ENCODE results near the gene PAK5. TPM values are rescaled to one million over a fixed set of nuclear protein-coding genes. Genes with fewer than 3 reads are reported as not detected.

PAK5 gene
- total and polyA plus RNA-seq, 2 donors, result 0.19 to 0.75 TPM

- H3K27me3 ChIP-seq (ENCODE audit: control insufficient read depth in 2 of 2, insufficient read depth in 1 of 2, low read length in 1 of 2), result no peaks in the 10 kb centered on the region
- H3K36me3 ChIP-seq (ENCODE audit: control insufficient read depth in 2 of 2, insufficient read depth in 2 of 2, low read length in 1 of 2), result no peaks in the 10 kb centered on the region
- no peak overlapping the region for H3K4me3 ChIP-seq (ENCODE audit: low read length in 2 of 2)
- 73% methylated on average over 1 of the region's 1 CpG for WGBS
- no peak for DNase-seq (ENCODE audit: low read depth in 6 of 9, low spot score in 9 of 9)
- H3K4me1 ChIP-seq (ENCODE audit: control insufficient read depth in 2 of 2, insufficient read depth in 2 of 2, low read length in 2 of 2), result no peaks in the 10 kb centered on the region
- no peak overlapping the region for H3K27ac ChIP-seq (ENCODE audit: low read depth in 1 of 2, low read length in 1 of 2)
- no peaks in the 10 kb centered on the region for H3K9me3 ChIP-seq (ENCODE audit: control insufficient read depth in 2 of 2, insufficient read depth in 1 of 2, low read length in 1 of 2)
Observed at GRCh38 chr20:9758752-9759151, 80.1 kb downstream of the PAK5 start.

GRCh38 chr20:9756660-9757059 is 82.2 kb downstream of the PAK5 start:
- H3K4me1 ChIP-seq (ENCODE audit: control insufficient read depth in 2 of 2, insufficient read depth in 2 of 2, low read length in 2 of 2), result no peaks in the 10 kb centered on the region
- DNase-seq (ENCODE audit: low read depth in 6 of 9, low spot score in 9 of 9), result no peak
- no peaks in the 10 kb centered on the region for H3K36me3 ChIP-seq (ENCODE audit: control insufficient read depth in 2 of 2, insufficient read depth in 2 of 2, low read length in 1 of 2)
- H3K27ac ChIP-seq (ENCODE audit: low read depth in 1 of 2, low read length in 1 of 2), result no peak overlapping the region
- WGBS, result 94% methylated on average over 3 of the region's 3 CpGs
- no peaks in the 10 kb centered on the region for H3K9me3 ChIP-seq (ENCODE audit: control insufficient read depth in 2 of 2, insufficient read depth in 1 of 2, low read length in 1 of 2)
- no peak overlapping the region for H3K4me3 ChIP-seq (ENCODE audit: low read length in 2 of 2)
- no peaks in the 10 kb centered on the region for H3K27me3 ChIP-seq (ENCODE audit: control insufficient read depth in 2 of 2, insufficient read depth in 1 of 2, low read length in 1 of 2)

GRCh38 chr20:9755301-9755700 is 83.6 kb downstream of the PAK5 start:
- Histone ChIP-seq H3K9me3 (ENCODE audit: control insufficient read depth in 2 of 2, insufficient read depth in 1 of 2, low read length in 1 of 2) (no peaks in the 10 kb centered on the region), H3K36me3 (ENCODE audit: control insufficient read depth in 2 of 2, insufficient read depth in 2 of 2, low read length in 1 of 2) (no peaks in the 10 kb centered on the region), H3K4me3 (ENCODE audit: low read length in 2 of 2) (no peak overlapping the region), H3K27me3 (ENCODE audit: control insufficient read depth in 2 of 2, insufficient read depth in 1 of 2, low read length in 1 of 2) (no peaks in the 10 kb centered on the region), H3K4me1 (ENCODE audit: control insufficient read depth in 2 of 2, insufficient read depth in 2 of 2, low read length in 2 of 2) (no peaks in the 10 kb centered on the region), H3K27ac (ENCODE audit: low read depth in 1 of 2, low read length in 1 of 2) (no peak overlapping the region)
- no peak for DNase-seq (ENCODE audit: low read depth in 6 of 9, low spot score in 9 of 9)
- WGBS, result 77% methylated on average over 1 of the region's 1 CpG

- no peaks in the 10 kb centered on the region for H3K9me3 ChIP-seq (ENCODE audit: control insufficient read depth in 2 of 2, insufficient read depth in 1 of 2, low read length in 1 of 2)
- no peak for DNase-seq (ENCODE audit: low read depth in 6 of 9, low spot score in 9 of 9)
- H3K27me3 ChIP-seq (ENCODE audit: control insufficient read depth in 2 of 2, insufficient read depth in 1 of 2, low read length in 1 of 2), result no peaks in the 10 kb centered on the region
- H3K4me3 ChIP-seq (ENCODE audit: low read length in 2 of 2), result no peak overlapping the region
- no peaks in the 10 kb centered on the region for H3K36me3 ChIP-seq (ENCODE audit: control insufficient read depth in 2 of 2, insufficient read depth in 2 of 2, low read length in 1 of 2)
- no peaks in the 10 kb centered on the region for H3K4me1 ChIP-seq (ENCODE audit: control insufficient read depth in 2 of 2, insufficient read depth in 2 of 2, low read length in 2 of 2)
- H3K27ac ChIP-seq (ENCODE audit: low read depth in 1 of 2, low read length in 1 of 2), result no peak overlapping the region
Observed at GRCh38 chr20:9744551-9744950, 94.3 kb downstream of the PAK5 start.

GRCh38 chr20:9743871-9744270 is 95.0 kb downstream of the PAK5 start:
- Histone ChIP-seq H3K9me3 (ENCODE audit: control insufficient read depth in 2 of 2, insufficient read depth in 1 of 2, low read length in 1 of 2) (no peaks in the 10 kb centered on the region), H3K27ac (ENCODE audit: low read depth in 1 of 2, low read length in 1 of 2) (no peak overlapping the region), H3K36me3 (ENCODE audit: control insufficient read depth in 2 of 2, insufficient read depth in 2 of 2, low read length in 1 of 2) (no peaks in the 10 kb centered on the region), H3K4me1 (ENCODE audit: control insufficient read depth in 2 of 2, insufficient read depth in 2 of 2, low read length in 2 of 2) (no peaks in the 10 kb centered on the region), H3K4me3 (ENCODE audit: low read length in 2 of 2) (no peak overlapping the region), H3K27me3 (ENCODE audit: control insufficient read depth in 2 of 2, insufficient read depth in 1 of 2, low read length in 1 of 2) (no peaks in the 10 kb centered on the region)
- no peak for DNase-seq (ENCODE audit: low read depth in 6 of 9, low spot score in 9 of 9)

- DNase-seq (ENCODE audit: low read depth in 6 of 9, low spot score in 9 of 9), result no peak
- WGBS, result 93% methylated on average over 5 of the region's 5 CpGs
- no peaks in the 10 kb centered on the region for H3K36me3 ChIP-seq (ENCODE audit: control insufficient read depth in 2 of 2, insufficient read depth in 2 of 2, low read length in 1 of 2)
- no peaks in the 10 kb centered on the region for H3K9me3 ChIP-seq (ENCODE audit: control insufficient read depth in 2 of 2, insufficient read depth in 1 of 2, low read length in 1 of 2)
- no peaks in the 10 kb centered on the region for H3K27me3 ChIP-seq (ENCODE audit: control insufficient read depth in 2 of 2, insufficient read depth in 1 of 2, low read length in 1 of 2)
- no peak overlapping the region for H3K27ac ChIP-seq (ENCODE audit: low read depth in 1 of 2, low read length in 1 of 2)
- no peaks in the 10 kb centered on the region for H3K4me1 ChIP-seq (ENCODE audit: control insufficient read depth in 2 of 2, insufficient read depth in 2 of 2, low read length in 2 of 2)
- H3K4me3 ChIP-seq (ENCODE audit: low read length in 2 of 2), result no peak overlapping the region
Observed at GRCh38 chr20:9742821-9743220, 96.1 kb downstream of the PAK5 start.

GRCh38 chr20:9741996-9742395 is 96.9 kb downstream of the PAK5 start:
- H3K27ac ChIP-seq (ENCODE audit: low read depth in 1 of 2, low read length in 1 of 2), result no peak overlapping the region
- DNase-seq (ENCODE audit: low read depth in 6 of 9, low spot score in 9 of 9), result no peak
- H3K4me3 ChIP-seq (ENCODE audit: low read length in 2 of 2), result no peak overlapping the region
- WGBS, result 80% methylated on average over 3 of the region's 3 CpGs
- no peaks in the 10 kb centered on the region for H3K9me3 ChIP-seq (ENCODE audit: control insufficient read depth in 2 of 2, insufficient read depth in 1 of 2, low read length in 1 of 2)
- H3K36me3 ChIP-seq (ENCODE audit: control insufficient read depth in 2 of 2, insufficient read depth in 2 of 2, low read length in 1 of 2), result no peaks in the 10 kb centered on the region
- no peaks in the 10 kb centered on the region for H3K27me3 ChIP-seq (ENCODE audit: control insufficient read depth in 2 of 2, insufficient read depth in 1 of 2, low read length in 1 of 2)
- no peaks in the 10 kb centered on the region for H3K4me1 ChIP-seq (ENCODE audit: control insufficient read depth in 2 of 2, insufficient read depth in 2 of 2, low read length in 2 of 2)

- Histone ChIP-seq H3K4me3 (ENCODE audit: low read length in 2 of 2) (no peak overlapping the region), H3K36me3 (ENCODE audit: control insufficient read depth in 2 of 2, insufficient read depth in 2 of 2, low read length in 1 of 2) (no peaks in the 10 kb centered on the region), H3K9me3 (ENCODE audit: control insufficient read depth in 2 of 2, insufficient read depth in 1 of 2, low read length in 1 of 2) (no peaks in the 10 kb centered on the region), H3K27ac (ENCODE audit: low read depth in 1 of 2, low read length in 1 of 2) (no peak overlapping the region), H3K27me3 (ENCODE audit: control insufficient read depth in 2 of 2, insufficient read depth in 1 of 2, low read length in 1 of 2) (no peaks in the 10 kb centered on the region), H3K4me1 (ENCODE audit: control insufficient read depth in 2 of 2, insufficient read depth in 2 of 2, low read length in 2 of 2) (no peaks in the 10 kb centered on the region)
- 86% methylated on average over 5 of the region's 5 CpGs for WGBS
- DNase-seq (ENCODE audit: low read depth in 6 of 9, low spot score in 9 of 9), result no peak
Observed at GRCh38 chr20:9740486-9740885, 98.4 kb downstream of the PAK5 start.

- Histone ChIP-seq H3K4me1 (ENCODE audit: control insufficient read depth in 2 of 2, insufficient read depth in 2 of 2, low read length in 2 of 2) (no peaks in the 10 kb centered on the region), H3K4me3 (ENCODE audit: low read length in 2 of 2) (no peak overlapping the region), H3K27me3 (ENCODE audit: control insufficient read depth in 2 of 2, insufficient read depth in 1 of 2, low read length in 1 of 2) (no peaks in the 10 kb centered on the region), H3K36me3 (ENCODE audit: control insufficient read depth in 2 of 2, insufficient read depth in 2 of 2, low read length in 1 of 2) (no peaks in the 10 kb centered on the region), H3K27ac (ENCODE audit: low read depth in 1 of 2, low read length in 1 of 2) (no peak overlapping the region), H3K9me3 (ENCODE audit: control insufficient read depth in 2 of 2, insufficient read depth in 1 of 2, low read length in 1 of 2) (no peaks in the 10 kb centered on the region)
- no peak for DNase-seq (ENCODE audit: low read depth in 6 of 9, low spot score in 9 of 9)
- 92% methylated on average over 4 of the region's 4 CpGs for WGBS
Observed at GRCh38 chr20:9739991-9740390, 98.9 kb downstream of the PAK5 start.

GRCh38 chr20:9736373-9736772 is 102.5 kb downstream of the PAK5 start:
- Histone ChIP-seq H3K36me3 (ENCODE audit: control insufficient read depth in 2 of 2, insufficient read depth in 2 of 2, low read length in 1 of 2) (no peaks in the 10 kb centered on the region), H3K4me3 (ENCODE audit: low read length in 2 of 2) (no peak overlapping the region), H3K4me1 (ENCODE audit: control insufficient read depth in 2 of 2, insufficient read depth in 2 of 2, low read length in 2 of 2) (no peaks in the 10 kb centered on the region), H3K27ac (ENCODE audit: low read depth in 1 of 2, low read length in 1 of 2) (no peak overlapping the region), H3K9me3 (ENCODE audit: control insufficient read depth in 2 of 2, insufficient read depth in 1 of 2, low read length in 1 of 2) (no peaks in the 10 kb centered on the region), H3K27me3 (ENCODE audit: control insufficient read depth in 2 of 2, insufficient read depth in 1 of 2, low read length in 1 of 2) (no peaks in the 10 kb centered on the region)
- WGBS, result 98% methylated on average over 2 of the region's 2 CpGs
- no peak for DNase-seq (ENCODE audit: low read depth in 6 of 9, low spot score in 9 of 9)
